ENCODE data around the gene SCYGR7.
"Not testable (repeated sequence)": the region's sequence is repeated elsewhere in the genome, so short reads cannot be mapped to it uniquely, and the experiment has no call there.

SCYGR7 gene

GRCh38 chr2:227717687-227718567 lies 10.2 kb upstream of the SCYGR7 start, which contains the start of gene SLC19A3:
Gene SLC19A3, minus strand, starts transcription at chr2:227718028. Its CDS starts 15,710 bp downstream, at chr2:227702318.
- H3K27me3 Mint-ChIP-seq (ENCODE audit: low read depth, poor library complexity) = peaks cover 38% of the 10 kb centered on the region
- no peak within 1 kb of the TSS for H3K27ac Mint-ChIP-seq
- no peaks in the 10 kb centered on the region for H3K36me3 Mint-ChIP-seq (ENCODE audit: low read depth)
- peaks cover 10% of the 10 kb centered on the region for H3K4me1 Mint-ChIP-seq
- TF ChIP-seq CTCF (IDR thresholded peaks at IDR 0.05) = no peak
- DNase-seq = peak; percentile 88
- no peaks in the 10 kb centered on the region for H3K9me3 Mint-ChIP-seq
- peak within 1 kb of the TSS; percentile 81 for H3K4me3 Mint-ChIP-seq

- Mint-ChIP-seq H3K27ac (no peak overlapping the region), H3K27me3 (ENCODE audit: low read depth, poor library complexity) (peaks cover 45% of the 10 kb centered on the region), H3K36me3 (ENCODE audit: low read depth) (no peaks in the 10 kb centered on the region), H3K9me3 (no peaks in the 10 kb centered on the region), H3K4me1 (peaks cover 13% of the 10 kb centered on the region), H3K4me3 (no peak overlapping the region)
- no peak for TF ChIP-seq CTCF (IDR thresholded peaks at IDR 0.05)
- no peak for DNase-seq
Observed at GRCh38 chr2:227719641-227720040, 8.5 kb upstream of the SCYGR7 start.

- Mint-ChIP-seq H3K4me1 (peaks cover 13% of the 10 kb centered on the region), H3K4me3 (no peak overlapping the region), H3K9me3 (no peaks in the 10 kb centered on the region), H3K36me3 (ENCODE audit: low read depth) (no peaks in the 10 kb centered on the region), H3K27ac (no peak overlapping the region), H3K27me3 (ENCODE audit: low read depth, poor library complexity) (peaks cover 36% of the 10 kb centered on the region)
- no peak for DNase-seq
- no peak for TF ChIP-seq CTCF (IDR thresholded peaks at IDR 0.05)
Observed at GRCh38 chr2:227720680-227721079, 7.5 kb upstream of the SCYGR7 start.

- H3K27me3 Mint-ChIP-seq (ENCODE audit: low read depth, poor library complexity) = peaks cover 15% of the 10 kb centered on the region
- not testable (repeated sequence) for H3K36me3 Mint-ChIP-seq (ENCODE audit: low read depth); DNase-seq; H3K4me3 Mint-ChIP-seq; H3K9me3 Mint-ChIP-seq; H3K27ac Mint-ChIP-seq
- peaks cover 13% of the 10 kb centered on the region for H3K4me1 Mint-ChIP-seq
Observed at GRCh38 chr2:227722821-227723220, 5.3 kb upstream of the SCYGR7 start.

- Mint-ChIP-seq H3K4me3 (no peak within 1 kb of the TSS), H3K36me3 (ENCODE audit: low read depth) (no peaks in the 10 kb centered on the region), H3K9me3 (no peaks in the 10 kb centered on the region), H3K27me3 (ENCODE audit: low read depth, poor library complexity) (peaks cover 11% of the 10 kb centered on the region), H3K4me1 (peaks cover 13% of the 10 kb centered on the region), H3K27ac (no peak within 1 kb of the TSS)
- DNase-seq = no peak
- no peak for TF ChIP-seq CTCF (IDR thresholded peaks at IDR 0.05)
Observed at GRCh38 chr2:227724394-227725039, 3.6 kb upstream of the SCYGR7 start, which contains the start of gene SCYGR6. Gene SCYGR6, minus strand, starts transcription at chr2:227724757. Its CDS starts 0 bp downstream, at chr2:227724757.

GRCh38 chr2:227739351-227739750 lies 11.2 kb downstream of the SCYGR7 start:
- Mint-ChIP-seq H3K27ac (peak overlapping the region; percentile 62), H3K27me3 (ENCODE audit: low read depth, poor library complexity) (peaks cover 8% of the 10 kb centered on the region), H3K4me3 (no peak overlapping the region), H3K9me3 (no peaks in the 10 kb centered on the region), H3K4me1 (peaks cover 6% of the 10 kb centered on the region), H3K36me3 (ENCODE audit: low read depth) (no peaks in the 10 kb centered on the region)
- TF ChIP-seq CTCF (IDR thresholded peaks at IDR 0.05) = no peak
- DNase-seq = no peak

GRCh38 chr2:227740705-227741104 lies 12.6 kb downstream of the SCYGR7 start:
- H3K9me3 Mint-ChIP-seq; H3K4me1 Mint-ChIP-seq; DNase-seq; H3K27ac Mint-ChIP-seq; H3K4me3 Mint-ChIP-seq; H3K36me3 Mint-ChIP-seq (ENCODE audit: low read depth): not testable (repeated sequence)
- peaks cover 14% of the 10 kb centered on the region for H3K27me3 Mint-ChIP-seq (ENCODE audit: low read depth, poor library complexity)
